GM12873 (cell line): ENCODE data around the gene FAM228A.

ENCODE experiments used
- TF ChIP-seq, protein P1 (sequence below): IDR thresholded peaks from 2 replicates; pipeline ENCODE4 v1.5.1; 2012; ENCODE audit warnings: low read depth, mild to moderate bottlenecking, moderate library complexity, low read length, control low read depth; ENCODE audit not compliant: insufficient read depth; ENCODE audit errors: missing control alignments

FAM228A gene

GRCh38 chr2:24175631-24176187 lies 856 bp downstream of the FAM228A start:
- TF ChIP-seq, protein P1, sequence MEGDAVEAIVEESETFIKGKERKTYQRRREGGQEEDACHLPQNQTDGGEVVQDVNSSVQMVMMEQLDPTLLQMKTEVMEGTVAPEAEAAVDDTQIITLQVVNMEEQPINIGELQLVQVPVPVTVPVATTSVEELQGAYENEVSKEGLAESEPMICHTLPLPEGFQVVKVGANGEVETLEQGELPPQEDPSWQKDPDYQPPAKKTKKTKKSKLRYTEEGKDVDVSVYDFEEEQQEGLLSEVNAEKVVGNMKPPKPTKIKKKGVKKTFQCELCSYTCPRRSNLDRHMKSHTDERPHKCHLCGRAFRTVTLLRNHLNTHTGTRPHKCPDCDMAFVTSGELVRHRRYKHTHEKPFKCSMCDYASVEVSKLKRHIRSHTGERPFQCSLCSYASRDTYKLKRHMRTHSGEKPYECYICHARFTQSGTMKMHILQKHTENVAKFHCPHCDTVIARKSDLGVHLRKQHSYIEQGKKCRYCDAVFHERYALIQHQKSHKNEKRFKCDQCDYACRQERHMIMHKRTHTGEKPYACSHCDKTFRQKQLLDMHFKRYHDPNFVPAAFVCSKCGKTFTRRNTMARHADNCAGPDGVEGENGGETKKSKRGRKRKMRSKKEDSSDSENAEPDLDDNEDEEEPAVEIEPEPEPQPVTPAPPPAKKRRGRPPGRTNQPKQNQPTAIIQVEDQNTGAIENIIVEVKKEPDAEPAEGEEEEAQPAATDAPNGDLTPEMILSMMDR: no peak

GRCh38 chr2:24176326-24176725 lies 1.5 kb downstream of the FAM228A start:
- TF ChIP-seq, protein P1: no peak

DNA sequence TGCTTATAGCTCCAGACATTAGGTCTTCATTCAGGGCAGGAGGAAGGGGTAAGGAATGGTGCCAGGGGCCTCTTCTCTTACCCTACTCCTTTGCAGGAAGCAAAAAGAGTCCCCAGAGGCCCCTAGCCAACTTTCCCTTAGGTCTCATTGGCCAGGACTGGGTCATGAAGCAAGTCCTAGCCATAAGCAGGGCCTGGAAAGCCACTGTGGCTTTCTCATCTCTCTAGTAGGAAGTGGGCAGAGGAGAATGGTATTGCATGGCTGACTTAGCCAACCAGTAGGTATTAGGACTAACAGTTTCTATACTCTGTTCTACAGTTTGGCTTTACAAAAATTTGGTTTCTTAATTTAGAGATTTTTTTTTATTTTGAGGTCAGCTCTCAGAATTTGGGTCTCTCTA lies 4.8 kb downstream of the FAM228A start:
- TF ChIP-seq, protein P1: no peak

DNA sequence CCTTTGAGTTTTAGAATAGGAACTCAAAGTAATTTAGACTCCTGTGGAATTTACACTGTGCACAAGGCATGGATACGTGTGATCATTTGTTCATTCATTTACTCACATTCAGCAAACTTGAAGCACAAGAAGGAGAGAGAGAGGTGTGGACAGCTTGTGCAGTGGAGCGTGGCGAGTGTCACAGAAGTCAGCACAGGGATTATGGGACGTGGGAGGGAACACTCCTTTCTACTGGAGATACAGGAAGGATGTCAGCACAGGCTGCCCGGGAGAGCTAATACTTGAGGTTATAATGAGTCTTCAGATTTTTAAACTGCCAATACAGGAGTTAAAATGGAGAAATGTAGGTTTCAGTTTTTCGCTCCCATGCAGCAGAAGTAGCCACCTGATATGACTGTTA lies 7.0 kb downstream of the FAM228A start:
- TF ChIP-seq, protein P1: no peak

GRCh38 chr2:24182507-24182906 lies 7.7 kb downstream of the FAM228A start:
- TF ChIP-seq, protein P1: no peak

DNA sequence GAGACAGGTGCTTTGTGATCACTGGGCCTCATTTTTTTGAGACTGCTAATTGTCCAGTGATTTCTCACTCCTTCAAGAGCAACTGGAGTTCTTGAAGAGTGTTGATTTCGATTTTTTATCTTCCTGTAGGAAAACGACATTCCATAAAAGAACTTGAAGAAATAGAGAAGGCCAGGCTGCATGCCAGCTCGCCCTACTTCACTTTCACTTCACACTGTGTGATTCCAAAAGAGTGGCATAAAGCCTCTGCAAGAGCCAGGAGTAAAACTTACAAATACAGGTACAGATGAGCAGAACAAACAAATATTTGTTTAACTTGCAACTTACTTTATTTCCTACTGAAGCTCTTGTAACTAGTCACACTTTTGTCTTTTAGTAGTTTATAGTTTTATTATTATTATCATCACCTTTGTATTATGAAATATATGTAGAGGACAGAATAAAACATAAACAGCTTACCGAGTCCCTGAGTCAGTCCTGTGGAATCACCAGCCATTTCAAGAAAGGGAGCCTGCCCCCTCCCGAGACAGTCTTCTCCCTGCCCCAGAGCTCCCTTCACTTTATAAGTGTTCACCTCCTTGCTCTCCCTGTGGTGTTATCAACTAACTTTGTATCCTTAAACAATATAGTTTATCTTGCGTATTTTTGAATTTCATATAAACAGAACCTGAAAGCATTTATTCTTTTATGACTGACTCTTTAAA lies 8.7 kb downstream of the FAM228A start:
- TF ChIP-seq, protein P1: no peak

DNA sequence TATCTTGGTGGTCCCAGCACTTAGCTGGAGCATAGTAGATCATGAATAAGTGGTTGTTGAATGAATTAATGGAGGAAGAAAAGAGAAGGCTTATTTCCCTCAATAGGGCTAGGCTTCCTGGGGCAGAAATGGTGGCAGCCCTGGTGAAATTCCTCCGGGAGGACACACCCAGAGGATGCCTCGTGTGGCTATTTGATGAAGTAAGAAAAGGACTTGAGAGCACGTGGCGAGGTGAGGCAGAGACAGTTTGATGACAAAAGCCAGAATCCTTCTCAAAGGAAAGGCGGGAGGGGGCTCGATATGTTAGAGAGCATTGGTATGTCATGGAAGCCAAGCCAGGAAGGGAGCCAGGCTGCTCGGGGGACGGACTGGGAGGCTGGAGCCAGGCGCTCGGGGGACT lies 14.7 kb downstream of the FAM228A start:
- TF ChIP-seq, protein P1: no peak
